ENCODE results near the gene GFER. TPM values are rescaled to one million over a fixed set of nuclear protein-coding genes. Genes with fewer than 3 reads are reported as not detected.

GFER gene
- total and polyA plus RNA-seq, 3 donors from 2014 or later, result 25.7 to 40.0 (median 25.8) TPM

DNA sequence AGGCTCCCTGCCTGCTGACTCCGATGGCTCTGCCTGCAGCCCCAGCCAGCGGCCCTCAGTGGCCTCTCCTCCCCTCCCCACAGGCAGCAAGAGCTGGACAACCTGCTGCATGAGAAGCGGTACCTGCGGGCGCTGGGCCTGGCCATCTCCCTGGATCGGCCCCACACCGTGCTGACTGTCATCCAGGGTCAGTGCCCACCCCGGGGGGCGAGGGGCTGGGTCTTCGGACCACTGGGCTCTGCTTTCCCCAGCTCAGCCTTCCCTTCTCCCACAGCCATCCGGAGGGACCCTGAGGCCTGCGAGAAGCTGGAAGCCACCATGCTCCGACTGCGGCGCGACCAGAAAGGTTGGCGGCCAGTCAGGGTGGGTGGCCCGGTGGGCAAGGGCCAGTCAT lies 6.1 kb upstream of the GFER start:
- 94% methylated on average over 15 of the region's 18 CpGs; no CpG with 5 or more reads in 1 of the 2 donors for WGBS, 2 donors
- no peaks in the 10 kb centered on the region for H3K27me3 ChIP-seq
- H3K36me3 ChIP-seq (ENCODE audit: low read depth, missing control alignments), result no peaks in the 10 kb centered on the region

DNA sequence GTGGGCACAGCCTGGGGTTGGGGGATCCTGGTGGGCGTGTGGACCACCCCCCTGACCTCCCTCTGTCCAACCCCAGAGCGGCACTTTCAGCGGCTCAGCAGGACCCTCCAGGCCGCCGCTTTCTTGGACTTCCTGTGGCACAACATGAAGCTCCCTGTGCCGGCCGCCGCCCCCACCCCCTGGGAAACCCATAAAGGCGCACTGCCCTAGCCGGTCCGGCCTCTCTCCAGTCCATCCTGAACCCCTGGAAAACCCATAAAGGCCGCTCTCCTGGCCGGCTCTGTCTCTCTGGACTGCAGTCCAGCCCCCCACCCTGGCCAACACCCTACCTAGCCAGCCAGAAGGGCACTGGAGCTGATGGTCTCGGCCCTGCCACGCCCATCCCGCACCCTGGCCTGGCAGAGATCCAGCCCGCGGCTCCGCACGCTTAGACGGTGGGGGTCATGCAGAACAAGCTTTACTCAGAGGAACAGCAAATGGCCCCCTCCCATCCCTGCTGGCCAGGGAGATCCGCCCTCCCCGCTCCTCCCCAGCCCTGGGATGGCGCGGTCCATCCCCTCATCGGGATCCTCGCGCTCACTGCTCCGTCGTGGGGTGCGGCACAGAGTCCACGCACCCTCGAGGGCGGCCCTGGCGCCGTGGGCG lies 5.4 kb upstream of the GFER start:
- intact Hi-C loops (cut with DNase I; ENCODE audit: low total_unique reads), result no loop called here
- 69% methylated on average over 16 to 37 of the region's 37 CpGs for WGBS, 2 donors
- H3K27ac ChIP-seq, result no peak overlapping the region
- no peak for DNase-seq
- H3K36me3 ChIP-seq (ENCODE audit: low read depth, missing control alignments), result no peaks in the 10 kb centered on the region
- no peaks in the 10 kb centered on the region for H3K9me3 ChIP-seq
- TF ChIP-seq, protein P1, sequence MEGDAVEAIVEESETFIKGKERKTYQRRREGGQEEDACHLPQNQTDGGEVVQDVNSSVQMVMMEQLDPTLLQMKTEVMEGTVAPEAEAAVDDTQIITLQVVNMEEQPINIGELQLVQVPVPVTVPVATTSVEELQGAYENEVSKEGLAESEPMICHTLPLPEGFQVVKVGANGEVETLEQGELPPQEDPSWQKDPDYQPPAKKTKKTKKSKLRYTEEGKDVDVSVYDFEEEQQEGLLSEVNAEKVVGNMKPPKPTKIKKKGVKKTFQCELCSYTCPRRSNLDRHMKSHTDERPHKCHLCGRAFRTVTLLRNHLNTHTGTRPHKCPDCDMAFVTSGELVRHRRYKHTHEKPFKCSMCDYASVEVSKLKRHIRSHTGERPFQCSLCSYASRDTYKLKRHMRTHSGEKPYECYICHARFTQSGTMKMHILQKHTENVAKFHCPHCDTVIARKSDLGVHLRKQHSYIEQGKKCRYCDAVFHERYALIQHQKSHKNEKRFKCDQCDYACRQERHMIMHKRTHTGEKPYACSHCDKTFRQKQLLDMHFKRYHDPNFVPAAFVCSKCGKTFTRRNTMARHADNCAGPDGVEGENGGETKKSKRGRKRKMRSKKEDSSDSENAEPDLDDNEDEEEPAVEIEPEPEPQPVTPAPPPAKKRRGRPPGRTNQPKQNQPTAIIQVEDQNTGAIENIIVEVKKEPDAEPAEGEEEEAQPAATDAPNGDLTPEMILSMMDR (IDR thresholded peaks at IDR 0.05), result no peak
- no peak for TF ChIP-seq POLR2A (IDR thresholded peaks at IDR 0.05)
- no peaks in the 10 kb centered on the region for H3K27me3 ChIP-seq
- peaks cover 5% of the 10 kb centered on the region for H3K4me1 ChIP-seq
- H3K4me3 ChIP-seq, result peak overlapping the region; percentile 4 to 49

More for the DNA sequence above, 6.1 kb upstream of the GFER start:
- Histone ChIP-seq H3K4me3 (no peak overlapping the region), H3K27ac (no peak overlapping the region), H3K9me3 (no peaks in the 10 kb centered on the region), H3K4me1 (peaks cover 3% of the 10 kb centered on the region)
- TF ChIP-seq POLR2A (IDR thresholded peaks at IDR 0.05), result no peak
- TF ChIP-seq, protein P1 (IDR thresholded peaks at IDR 0.05), result no peak
- intact Hi-C loops (cut with DNase I; ENCODE audit: low total_unique reads), result no loop called here
- no peak for DNase-seq

DNA sequence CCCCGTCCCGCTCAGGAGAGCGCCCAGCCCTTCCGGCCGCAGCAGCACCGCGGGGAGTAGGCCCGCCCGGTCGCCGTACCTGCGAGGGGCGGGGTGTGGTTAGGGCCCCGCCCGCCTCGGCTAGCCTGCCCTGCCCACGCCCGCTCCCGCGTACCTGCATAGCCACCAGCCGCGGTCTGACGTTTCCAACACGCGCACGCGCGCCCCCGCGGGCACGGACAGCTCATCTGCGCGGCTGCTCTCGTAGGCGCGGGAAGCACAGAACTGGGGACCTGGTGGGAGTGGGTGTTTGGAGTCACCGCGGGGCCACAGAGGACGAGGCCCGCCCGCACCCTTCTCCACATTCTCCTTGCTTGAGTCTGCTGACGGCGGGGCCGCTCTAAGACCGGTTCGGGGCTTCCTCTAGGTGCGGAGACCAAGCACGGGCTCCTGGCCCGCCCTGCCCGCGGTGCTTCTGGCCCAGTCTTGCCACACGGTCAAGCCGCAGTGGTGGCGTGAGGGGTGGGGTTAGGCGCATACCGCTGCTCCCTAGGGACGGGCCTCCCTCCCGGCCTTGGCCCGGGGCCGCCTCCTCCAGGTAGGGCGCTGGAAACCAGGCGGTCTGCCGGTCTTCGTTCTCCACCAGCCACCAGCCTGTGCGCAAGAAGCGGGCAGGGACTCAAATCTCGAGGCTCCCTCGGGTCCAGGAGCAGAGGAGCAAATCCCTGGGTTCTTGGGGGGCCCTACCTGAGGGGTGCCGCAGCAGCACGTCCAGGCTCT lies 4.5 kb upstream of the GFER start:
- no peak overlapping the region for H3K27ac ChIP-seq
- TF ChIP-seq, protein P1 (IDR thresholded peaks at IDR 0.05), result no peak
- TF ChIP-seq POLR2A (IDR thresholded peaks at IDR 0.05), result no peak
- intact Hi-C loops (cut with DNase I; ENCODE audit: low total_unique reads), result no loop called here
- peak overlapping the region; percentile 4 to 49 for H3K4me3 ChIP-seq
- 43% methylated on average over 57 of the region's 70 CpGs; no CpG with 5 or more reads in 1 of the 2 donors for WGBS, 2 donors
- no peaks in the 10 kb centered on the region for H3K27me3 ChIP-seq
- H3K9me3 ChIP-seq, result no peaks in the 10 kb centered on the region
- H3K36me3 ChIP-seq (ENCODE audit: low read depth, missing control alignments), result no peaks in the 10 kb centered on the region
- peaks cover 5% of the 10 kb centered on the region for H3K4me1 ChIP-seq
- DNase-seq, result peak; percentile 73

DNA sequence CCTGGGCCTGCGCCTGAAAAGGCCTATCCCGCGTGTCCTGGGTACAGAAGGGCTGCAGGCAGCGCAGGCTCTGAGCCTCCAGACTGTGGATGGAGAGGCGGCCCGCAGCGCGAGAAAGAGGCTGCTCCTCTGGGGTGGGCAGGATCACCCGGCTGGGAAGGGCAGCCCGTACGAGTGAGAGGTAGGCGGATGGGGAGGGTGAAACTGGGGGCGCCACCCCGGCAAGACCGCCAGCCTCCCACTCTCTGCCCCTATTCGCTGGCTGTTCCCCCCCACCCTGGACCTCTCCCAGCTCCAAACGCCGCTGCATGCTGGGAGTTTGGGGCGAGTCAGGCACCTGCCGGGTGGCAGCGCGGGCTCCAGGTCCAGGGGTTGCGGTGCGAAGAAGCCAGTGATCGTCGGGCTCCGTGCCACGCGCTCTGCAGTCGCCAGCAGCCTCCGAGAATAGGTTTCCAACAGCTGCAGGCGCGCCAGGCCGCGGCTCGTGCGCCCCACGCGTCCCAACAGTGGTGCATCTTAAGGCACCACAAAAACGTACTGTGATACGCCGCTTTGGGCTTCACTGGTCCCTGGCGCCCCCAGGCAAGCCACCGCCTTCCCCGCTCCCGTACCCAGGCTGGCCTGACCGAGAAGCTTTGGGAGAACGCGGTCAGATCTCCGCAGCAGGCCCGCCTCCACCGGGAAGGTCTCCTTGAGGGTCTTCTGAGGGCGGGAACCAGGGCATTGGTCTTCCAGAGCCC lies 3.8 kb upstream of the GFER start:
- H3K27ac ChIP-seq, result no peak overlapping the region
- H3K27me3 ChIP-seq, result no peaks in the 10 kb centered on the region
- 42 to 51% methylated on average over 11 to 53 of the region's 53 CpGs for WGBS, 2 donors
- no peaks in the 10 kb centered on the region for H3K36me3 ChIP-seq (ENCODE audit: low read depth, missing control alignments)
- DNase-seq, result no peak
- peaks cover 12% of the 10 kb centered on the region for H3K4me1 ChIP-seq
- no peak for TF ChIP-seq POLR2A (IDR thresholded peaks at IDR 0.05)
- TF ChIP-seq, protein P1 (IDR thresholded peaks at IDR 0.05), result no peak
- H3K4me3 ChIP-seq, result peak overlapping the region in 1 of 2 donors; percentile 49
- H3K9me3 ChIP-seq, result no peaks in the 10 kb centered on the region
- intact Hi-C loops (cut with DNase I; ENCODE audit: low total_unique reads), result no loop called here

All from testis (tissue), 3 donors.